GM23338 (cell line): ENCODE results near the gene JAG1. TPM values are rescaled to one million over a fixed set of nuclear protein-coding genes. Genes with fewer than 3 reads are reported as not detected.

ENCODE experiments used
- ATAC-seq: fragments of 200-7000 bp; cut with Tn5 transposase; 3 replicates; pipeline ENCODE4 v1.9.1; 2020
- DNase-seq: peaks from one replicate; pipeline ENCODE4 v3.0.0-alpha.2; 2015; ENCODE audit warnings: low spot score
- H2AFZ ChIP-seq: fragments of 200-600 bp; sonication (generic); 2 replicates; pipeline ENCODE4 v1.8.0; 2016; ENCODE audit warnings: antibody characterized with exemption, mild to moderate bottlenecking, moderate library complexity
- H3F3A ChIP-seq: fragments of 200-600 bp; sonication (generic); replicated peaks from 2 replicates; pipeline ENCODE4 v1.8.0; 2017; ENCODE audit warnings: antibody characterized with exemption, mixed run types, low read depth
- H3K27ac ChIP-seq: fragments of 200-600 bp; sonication (generic); 2 replicates; pipeline ENCODE4 v1.6.1; 2016; ENCODE audit warnings: low read depth
- H3K27me3 ChIP-seq: fragments of 200-600 bp; sonication (generic); 2 replicates; pipeline ENCODE4 v1.8.0; 2016; ENCODE audit warnings: mild to moderate bottlenecking, mixed run types, moderate library complexity; ENCODE audit not compliant: insufficient read depth
- H3K36me3 ChIP-seq: fragments of 200-600 bp; sonication (generic); 2 replicates; pipeline ENCODE4 v1.8.0; 2016; ENCODE audit warnings: mild to moderate bottlenecking; ENCODE audit not compliant: insufficient read depth
- H3K4me1 ChIP-seq: fragments of 200-600 bp; sonication (generic); 2 replicates; pipeline ENCODE4 v1.8.0; 2016; ENCODE audit warnings: mild to moderate bottlenecking, moderate library complexity; ENCODE audit not compliant: insufficient read depth
- H3K4me2 ChIP-seq: fragments of 200-600 bp; sonication (generic); 2 replicates; pipeline ENCODE4 v1.7.1; 2017; ENCODE audit warnings: mixed run types
- H3K4me3 ChIP-seq: fragments of 200-600 bp; sonication (generic); 2 replicates; pipeline ENCODE4 v1.6.1; 2016; ENCODE audit warnings: mixed run types
- H3K79me2 ChIP-seq: fragments of 200-600 bp; sonication (generic); replicated peaks from 2 replicates; pipeline ENCODE4 v1.8.0; 2017; ENCODE audit warnings: mild to moderate bottlenecking; ENCODE audit not compliant: insufficient read depth
- H3K9me2 ChIP-seq: fragments of 200-600 bp; sonication (generic); 2 replicates; pipeline ENCODE4 v1.8.0; 2017; ENCODE audit not compliant: insufficient read depth
- H4K20me1 ChIP-seq: fragments of 200-600 bp; sonication (generic); replicated peaks from 2 replicates; pipeline ENCODE4 v1.8.0; 2017; ENCODE audit warnings: mild to moderate bottlenecking; ENCODE audit not compliant: insufficient read depth
- H3K27ac Mint-ChIP-seq: 2 replicates; pipeline ENCODE4 v1.8.0; 2020; ENCODE audit warnings: inconsistent platforms, mild to moderate bottlenecking, moderate library complexity, mixed read lengths
- H3K27me3 Mint-ChIP-seq: 3 replicates; pipeline ENCODE4 v1.8.0; 2022; ENCODE audit warnings: low read depth, mild to moderate bottlenecking, moderate library complexity, mixed read lengths, inconsistent platforms; ENCODE audit not compliant: insufficient read depth, poor library complexity
- H3K36me3 Mint-ChIP-seq: 3 replicates; pipeline ENCODE4 v1.8.0; 2021; ENCODE audit warnings: low read depth, mild to moderate bottlenecking, inconsistent platforms, moderate library complexity, mixed read lengths
- H3K4me1 Mint-ChIP-seq: 3 replicates; pipeline ENCODE4 v1.8.0; 2020; ENCODE audit warnings: mild to moderate bottlenecking, inconsistent platforms, mixed read lengths
- H3K4me3 Mint-ChIP-seq: 3 replicates; pipeline ENCODE4 v1.8.0; 2021; ENCODE audit warnings: moderate library complexity, mild to moderate bottlenecking, inconsistent platforms, mixed read lengths
- H3K9me3 Mint-ChIP-seq: 3 replicates; pipeline ENCODE4 v1.8.0; 2020; ENCODE audit warnings: moderate library complexity, mild to moderate bottlenecking, inconsistent platforms, mixed read lengths
- CREB1 ChIP-seq: fragments of 250-450 bp; sonication (Bioruptor Pico); IDR thresholded peaks from 2 replicates; pipeline ENCODE4 v1.5.0; 2020; ENCODE audit warnings: low read depth, mild to moderate bottlenecking, moderate library complexity
- ETS1 ChIP-seq: IDR thresholded peaks from 2 replicates; pipeline ENCODE4 v1.6.1; 2016; ENCODE audit warnings: antibody characterized with exemption
- EZH2 ChIP-seq: fragments of 200-600 bp; sonication (generic); IDR thresholded peaks from one replicate; pipeline ENCODE4 v1.8.0; 2017; ENCODE audit warnings: antibody characterized with exemption, mild to moderate bottlenecking, low read depth; ENCODE audit not compliant: unreplicated experiment
- EZH2phosphoT487 ChIP-seq: fragments of 200-600 bp; sonication (generic); IDR thresholded peaks from one replicate; pipeline ENCODE4 v1.8.1; 2018; ENCODE audit warnings: antibody characterized with exemption; ENCODE audit not compliant: unreplicated experiment
- JUNB ChIP-seq: IDR thresholded peaks from one replicate; pipeline ENCODE4 v1.6.1; 2016; ENCODE audit warnings: antibody characterized with exemption; ENCODE audit not compliant: unreplicated experiment
- NANOG ChIP-seq: IDR thresholded peaks from 2 replicates; pipeline ENCODE4 v1.6.1; 2016; ENCODE audit warnings: antibody characterized with exemption, borderline replicate concordance
- POLR2AphosphoS5 ChIP-seq: IDR thresholded peaks from 2 replicates; pipeline ENCODE4 v1.6.1; 2016; ENCODE audit warnings: antibody characterized with exemption, low read depth
- REST ChIP-seq: IDR thresholded peaks from one replicate; pipeline ENCODE4 v1.6.1; 2018; ENCODE audit warnings: antibody characterized with exemption; ENCODE audit not compliant: unreplicated experiment
- STAT1 ChIP-seq: IDR thresholded peaks from one replicate; pipeline ENCODE4 v1.6.1; 2016; ENCODE audit warnings: antibody characterized with exemption; ENCODE audit not compliant: unreplicated experiment
- ZNF114 ChIP-seq: fragments of 250-450 bp; sonication (Bioruptor Pico); IDR thresholded peaks from 2 replicates; pipeline ENCODE4 v1.5.0; 2020; ENCODE audit warnings: mild to moderate bottlenecking, moderate library complexity
- ZNF331 ChIP-seq: fragments of 250-450 bp; sonication (Bioruptor Pico); IDR thresholded peaks from 2 replicates; pipeline ENCODE4 v1.5.0; 2020; ENCODE audit warnings: low read depth, mild to moderate bottlenecking, moderate library complexity
- ZNF462 ChIP-seq: fragments of 250-450 bp; sonication (Bioruptor Pico); IDR thresholded peaks from 2 replicates; pipeline ENCODE4 v1.5.0; 2020; ENCODE audit warnings: mild to moderate bottlenecking, moderate library complexity
- polyA plus RNA-seq: library from polyadenylated mRNA; unstranded; fragments of >200 nt; fragmentation: Nextera tagmentation; extraction: Ambion mirVana; gene quantifications from 2 replicates; pipeline ENCODE4 v1.2.1, GENCODE V29; 2016
- total RNA-seq: library from RNA; depleted of rRNA; stranded (reverse); fragments of >200 nt; shearing (Covaris generic); gene quantifications from 2 replicates; pipeline ENCODE4 v1.2.3, GENCODE V29; 2014

The JAG1 gene
- total and polyA plus RNA-seq, 2 experiments from 2014 or later, result 9.7 to 46.5 TPM

- Histone ChIP-seq H2AFZ (no peak overlapping the region), H3K36me3 (peaks cover 5% of the 10 kb centered on the region), H3K27me3 (no peaks in the 10 kb centered on the region), H3K9me2 (no peaks in the 10 kb centered on the region; the same call in 1 of the 2 replicates), H3K27ac (no peak overlapping the region), H3K79me2 (0 out of 2 replicates have a peak, but pooled peaks cover 3% of the 10 kb centered on the region), H4K20me1 (no peaks in the 10 kb centered on the region), H3K4me3 (no peak overlapping the region), H3F3A (no peaks in the 10 kb centered on the region), H3K4me1 (peaks cover 62% of the 10 kb centered on the region), H3K4me2 (no peak overlapping the region)
- Mint-ChIP-seq H3K36me3 (peaks cover 17% of the 10 kb centered on the region; the same call in 2 of the 3 replicates), H3K4me3 (no peak overlapping the region), H3K27me3 (peaks cover 7% of the 10 kb centered on the region), H3K4me1 (peaks cover 84% of the 10 kb centered on the region), H3K27ac (no peak overlapping the region), H3K9me3 (no peaks in the 10 kb centered on the region)
- DNase-seq, result no peak
- no peak for ATAC-seq
- TF ChIP-seq JUNB (no peak), ZNF114 (CRISPR knock-in tag) (no peak), ZNF331 (no peak)
Observed at GRCh38 chr20:10634211-10634610, 39.6 kb downstream of the JAG1 start.

- H3K4me1 Mint-ChIP-seq, result peaks cover 83% of the 10 kb centered on the region
- Histone ChIP-seq H3K79me2 (0 out of 2 replicates have a peak, but pooled peaks cover 3% of the 10 kb centered on the region), H3K4me2 (no peak overlapping the region), H3K36me3 (peaks cover under 1% of the 10 kb centered on the region; the same call in 1 of the 2 replicates), H4K20me1 (no peaks in the 10 kb centered on the region), H3K27ac (no peak overlapping the region), H3F3A (no peaks in the 10 kb centered on the region), H3K27me3 (no peaks in the 10 kb centered on the region), H3K4me1 (peaks cover 58% of the 10 kb centered on the region), H3K9me2 (no peaks in the 10 kb centered on the region; the same call in 1 of the 2 replicates), H2AFZ (no peak overlapping the region), H3K4me3 (no peak overlapping the region)
- H3K36me3 Mint-ChIP-seq, result peaks cover 14% of the 10 kb centered on the region; the same call in 2 of the 3 replicates
- peaks cover 5% of the 10 kb centered on the region for H3K27me3 Mint-ChIP-seq
- H3K27ac Mint-ChIP-seq, result no peak overlapping the region
- no peak overlapping the region for H3K4me3 Mint-ChIP-seq
- no peak for ATAC-seq
- no peak for DNase-seq
- H3K9me3 Mint-ChIP-seq, result no peaks in the 10 kb centered on the region
- TF ChIP-seq ZNF462 (CRISPR knock-in tag) (no peak), EZH2 (no peak), CREB1 (CRISPR knock-in tag) (no peak), NANOG (no peak), REST (no peak), ZNF331 (no peak), STAT1 (no peak), EZH2phosphoT487 (no peak), POLR2AphosphoS5 (no peak), ETS1 (no peak), JUNB (no peak), ZNF114 (CRISPR knock-in tag) (no peak)
Observed at GRCh38 chr20:10633718-10634117, 40.1 kb downstream of the JAG1 start.
